Measurements from ENCODE around the gene AIRE. TPM values are rescaled to one million over a fixed set of nuclear protein-coding genes. Genes with fewer than 3 reads are reported as not detected.

The AIRE gene
- total and polyA plus RNA-seq, 2 experiments from 2014 or later: 0.45 TPM; not detected in 1

- no peak overlapping the region for H3K27ac ChIP-seq
- peaks cover 11% of the 10 kb centered on the region for H3K4me1 ChIP-seq (ENCODE audit: low read depth)
- no peak for DNase-seq (ENCODE audit: low read depth in 1 of 2, low spot score in 1 of 2)
- no peak overlapping the region for H3K4me3 ChIP-seq
- H3K9me3 ChIP-seq (ENCODE audit: low read depth): no peaks in the 10 kb centered on the region
- no peaks in the 10 kb centered on the region for H3K27me3 ChIP-seq
- H3K36me3 ChIP-seq: no peaks in the 10 kb centered on the region
- no peak for TF ChIP-seq CTCF (IDR thresholded peaks at IDR 0.05; ENCODE audit: low read depth, low read length)
These were observed 20.0 kb downstream of the AIRE start for GRCh38 chr21:44305691-44306090.

- Histone ChIP-seq H3K27ac (no peak overlapping the region), H3K27me3 (no peaks in the 10 kb centered on the region), H3K4me3 (no peak overlapping the region), H3K9me3 (ENCODE audit: low read depth) (no peaks in the 10 kb centered on the region), H3K36me3 (peaks cover 4% of the 10 kb centered on the region), H3K4me1 (ENCODE audit: low read depth) (peaks cover 6% of the 10 kb centered on the region)
- TF ChIP-seq CTCF (IDR thresholded peaks at IDR 0.05; ENCODE audit: low read depth, low read length): no peak
- no peak for DNase-seq (ENCODE audit: low read depth in 1 of 2, low spot score in 1 of 2)
These were observed 21.4 kb downstream of the AIRE start for GRCh38 chr21:44306936-44307704.

GRCh38 chr21:44310628-44311507, 25.2 kb downstream of the AIRE start:
- DNase-seq (ENCODE audit: low read depth in 1 of 2, low spot score in 1 of 2): no peak
- no peak for TF ChIP-seq CTCF (IDR thresholded peaks at IDR 0.05; ENCODE audit: low read depth, low read length)
- no peaks in the 10 kb centered on the region for H3K9me3 ChIP-seq (ENCODE audit: low read depth)
- no peak overlapping the region for H3K27ac ChIP-seq
- no peaks in the 10 kb centered on the region for H3K4me1 ChIP-seq (ENCODE audit: low read depth)
- no peaks in the 10 kb centered on the region for H3K27me3 ChIP-seq
- H3K4me3 ChIP-seq: no peak overlapping the region
- peaks cover 16% of the 10 kb centered on the region for H3K36me3 ChIP-seq

GRCh38 chr21:44312089-44312488, 26.4 kb downstream of the AIRE start:
- TF ChIP-seq CTCF (IDR thresholded peaks at IDR 0.05; ENCODE audit: low read depth, low read length): no peak
- Histone ChIP-seq H3K36me3 (peaks cover 16% of the 10 kb centered on the region), H3K4me3 (no peak overlapping the region), H3K27ac (no peak overlapping the region), H3K27me3 (no peaks in the 10 kb centered on the region), H3K9me3 (ENCODE audit: low read depth) (no peaks in the 10 kb centered on the region), H3K4me1 (ENCODE audit: low read depth) (no peaks in the 10 kb centered on the region)
- DNase-seq (ENCODE audit: low read depth in 1 of 2, low spot score in 1 of 2): no peak

GRCh38 chr21:44312716-44313115, 27.0 kb downstream of the AIRE start:
- no peaks in the 10 kb centered on the region for H3K9me3 ChIP-seq (ENCODE audit: low read depth)
- no peak for TF ChIP-seq CTCF (IDR thresholded peaks at IDR 0.05; ENCODE audit: low read depth, low read length)
- peaks cover 4% of the 10 kb centered on the region for H3K4me1 ChIP-seq (ENCODE audit: low read depth)
- H3K36me3 ChIP-seq: peaks cover 16% of the 10 kb centered on the region
- no peaks in the 10 kb centered on the region for H3K27me3 ChIP-seq
- H3K4me3 ChIP-seq: no peak overlapping the region
- no peak overlapping the region for H3K27ac ChIP-seq
- DNase-seq (ENCODE audit: low read depth in 1 of 2, low spot score in 1 of 2): no peak

All from cardiac muscle cell (in vitro differentiated cells and primary cell).